Brain microvascular endothelial cell (primary cell): ENCODE measurements around the gene IL1R1.

Source experiments
- DNase-seq: peaks from one replicate; pipeline ENCODE4 v3.0.0-alpha.2; 2020
- H3K27ac ChIP-seq: fragments of 250-450 bp; sonication (Bioruptor Pico); 2 replicates; pipeline ENCODE4 v1.5.1; 2020; ENCODE audit warnings: mild to moderate bottlenecking, moderate library complexity
- H3K27me3 ChIP-seq: fragments of 250-450 bp; sonication (Bioruptor Pico); replicated peaks from 2 replicates; pipeline ENCODE4 v1.5.1; 2020; ENCODE audit warnings: mild to moderate bottlenecking
- H3K36me3 ChIP-seq: fragments of 250-450 bp; sonication (Bioruptor Pico); replicated peaks from 2 replicates; pipeline ENCODE4 v1.5.1; 2020; ENCODE audit warnings: mild to moderate bottlenecking
- H3K4me3 ChIP-seq: 2 replicates; pipeline ENCODE4 v1.5.1; 2011; ENCODE audit warnings: low read depth, mild to moderate bottlenecking, control low read depth, low read length, moderate library complexity
- in situ Hi-C: cut with HindIII; loops from 2 replicates; pipeline ENCODE4 v1.10.0; 2017; ENCODE audit warnings: low sequenced_read_pairs, low pct_ligation_motif_present
- TF ChIP-seq, protein P1 (sequence below): IDR thresholded peaks from 2 replicates; pipeline ENCODE4 v1.5.1; 2011; ENCODE audit warnings: low read depth, mild to moderate bottlenecking, moderate library complexity, low read length, control low read depth, inconsistent platforms; ENCODE audit errors: missing control alignments

IL1R1 gene

DNA sequence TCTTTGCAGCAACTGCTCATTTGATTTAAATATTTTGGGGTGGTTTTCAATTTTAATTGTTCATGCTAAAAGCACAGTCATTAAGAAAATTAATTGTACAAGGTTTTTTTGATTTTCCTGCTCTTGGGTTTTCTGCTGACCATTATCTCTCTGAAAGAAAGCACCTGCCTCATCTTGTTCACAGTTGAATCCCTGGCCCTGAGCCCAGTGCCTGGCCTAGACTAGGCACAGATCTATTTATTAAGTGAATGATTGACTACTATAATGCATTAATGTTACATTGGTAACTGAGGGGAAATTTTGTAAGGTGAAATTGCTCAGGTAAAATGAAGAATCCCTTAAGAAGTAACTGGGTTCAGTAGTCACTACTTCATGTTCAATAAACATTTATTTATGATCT is 66.2 kb downstream of the IL1R1 start:
- no peak for DNase-seq
- no peaks in the 10 kb centered on the region for H3K27me3 ChIP-seq
- TF ChIP-seq, protein P1, sequence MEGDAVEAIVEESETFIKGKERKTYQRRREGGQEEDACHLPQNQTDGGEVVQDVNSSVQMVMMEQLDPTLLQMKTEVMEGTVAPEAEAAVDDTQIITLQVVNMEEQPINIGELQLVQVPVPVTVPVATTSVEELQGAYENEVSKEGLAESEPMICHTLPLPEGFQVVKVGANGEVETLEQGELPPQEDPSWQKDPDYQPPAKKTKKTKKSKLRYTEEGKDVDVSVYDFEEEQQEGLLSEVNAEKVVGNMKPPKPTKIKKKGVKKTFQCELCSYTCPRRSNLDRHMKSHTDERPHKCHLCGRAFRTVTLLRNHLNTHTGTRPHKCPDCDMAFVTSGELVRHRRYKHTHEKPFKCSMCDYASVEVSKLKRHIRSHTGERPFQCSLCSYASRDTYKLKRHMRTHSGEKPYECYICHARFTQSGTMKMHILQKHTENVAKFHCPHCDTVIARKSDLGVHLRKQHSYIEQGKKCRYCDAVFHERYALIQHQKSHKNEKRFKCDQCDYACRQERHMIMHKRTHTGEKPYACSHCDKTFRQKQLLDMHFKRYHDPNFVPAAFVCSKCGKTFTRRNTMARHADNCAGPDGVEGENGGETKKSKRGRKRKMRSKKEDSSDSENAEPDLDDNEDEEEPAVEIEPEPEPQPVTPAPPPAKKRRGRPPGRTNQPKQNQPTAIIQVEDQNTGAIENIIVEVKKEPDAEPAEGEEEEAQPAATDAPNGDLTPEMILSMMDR = no peak
- no peaks in the 10 kb centered on the region for H3K36me3 ChIP-seq
- in situ Hi-C loops = no loop called here
- H3K27ac ChIP-seq = no peak overlapping the region
- no peak overlapping the region for H3K4me3 ChIP-seq

DNA sequence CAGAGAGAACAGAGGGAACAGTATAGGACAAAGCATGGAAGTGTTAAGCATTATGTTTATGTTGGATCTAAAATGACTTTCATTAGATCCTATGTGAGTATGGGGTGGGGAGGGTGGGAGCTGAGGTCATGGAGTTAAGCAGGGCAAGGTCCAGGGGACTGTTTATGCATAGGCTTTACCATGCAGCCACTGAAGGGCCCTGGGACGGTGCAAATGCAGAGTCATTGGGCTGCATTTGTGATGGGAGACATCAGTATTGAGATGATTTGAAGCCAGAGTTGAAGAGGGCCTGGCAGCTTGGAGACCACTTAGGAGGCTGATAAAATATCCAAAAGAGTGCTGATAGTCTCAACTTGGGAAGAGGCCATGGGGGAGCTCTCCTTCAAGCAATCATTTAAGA is 66.9 kb downstream of the IL1R1 start:
- Histone ChIP-seq H3K27ac (no peak overlapping the region), H3K36me3 (no peaks in the 10 kb centered on the region), H3K4me3 (no peak overlapping the region), H3K27me3 (no peaks in the 10 kb centered on the region)
- TF ChIP-seq, protein P1 = no peak
- in situ Hi-C loops = no loop called here
- no peak for DNase-seq

DNA sequence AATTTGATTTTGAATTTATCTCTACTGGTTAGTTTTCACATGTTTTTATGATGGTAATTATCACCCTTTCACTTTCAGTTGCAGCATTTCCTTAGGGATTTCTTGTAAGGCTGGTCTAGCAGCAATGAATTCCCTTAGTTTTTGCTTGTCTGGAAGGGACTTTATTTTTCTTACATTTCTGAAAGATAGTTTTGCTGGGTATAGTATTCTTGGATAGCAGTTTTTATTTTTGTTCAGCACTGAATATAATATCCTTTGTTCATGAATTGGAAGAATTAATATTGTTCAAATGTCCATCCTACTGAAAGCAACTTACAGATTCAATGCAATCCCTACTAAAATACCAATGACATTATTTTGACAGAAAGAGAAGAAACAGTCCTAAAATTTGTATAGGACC is 74.5 kb downstream of the IL1R1 start:
- Histone ChIP-seq H3K27ac (no peak overlapping the region), H3K27me3 (no peaks in the 10 kb centered on the region), H3K4me3 (no peak overlapping the region), H3K36me3 (no peaks in the 10 kb centered on the region)
- TF ChIP-seq, protein P1 = no peak
- in situ Hi-C loops = no loop called here
- DNase-seq = no peak

DNA sequence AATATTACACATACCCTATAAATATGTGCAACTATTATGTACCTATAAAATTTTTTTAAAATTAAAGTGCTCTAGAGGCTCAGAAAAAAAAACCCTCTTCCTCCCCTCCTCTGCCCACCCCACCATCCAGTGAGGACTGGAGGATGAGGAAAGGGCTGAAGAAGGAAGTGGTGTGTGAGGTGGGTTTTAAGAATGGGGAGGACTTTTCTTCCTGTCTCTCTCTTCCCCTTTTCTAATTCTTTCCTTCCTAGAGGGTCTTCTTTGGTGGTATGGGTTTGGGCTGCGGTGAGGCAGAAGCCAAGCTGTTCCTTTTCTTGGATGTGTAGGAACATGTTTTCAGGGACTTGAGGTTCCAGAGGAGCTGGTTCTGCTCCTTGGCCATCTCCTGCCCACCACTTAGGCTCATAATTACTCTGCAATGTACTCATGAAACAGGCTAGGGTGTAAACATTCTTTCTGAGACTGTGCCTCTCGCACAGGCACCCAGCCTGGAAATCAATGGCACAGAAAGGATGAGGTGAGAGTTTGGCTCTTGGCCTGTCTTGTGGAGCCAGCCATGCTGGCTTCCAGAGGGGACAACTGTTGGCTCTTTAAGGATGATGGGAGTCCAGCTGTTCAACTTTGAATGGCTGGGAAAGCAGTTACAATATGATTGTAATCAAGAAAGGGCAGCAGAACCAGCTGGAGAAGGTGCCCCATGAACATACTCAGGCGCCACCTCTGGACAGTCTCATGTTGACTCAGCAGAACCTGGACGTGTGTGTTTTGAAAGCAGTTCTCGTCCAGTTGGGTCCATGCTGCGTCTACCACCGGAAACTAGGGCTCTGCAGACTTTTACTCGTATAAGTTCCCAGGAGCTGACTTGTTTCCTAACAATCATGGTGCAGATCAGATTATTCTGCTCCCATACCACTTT is 82.5 kb downstream of the IL1R1 start:
- in situ Hi-C loops = no loop called here
- Histone ChIP-seq H3K36me3 (no peaks in the 10 kb centered on the region), H3K27me3 (no peaks in the 10 kb centered on the region), H3K27ac (no peak overlapping the region), H3K4me3 (no peak overlapping the region)
- TF ChIP-seq, protein P1 = no peak
- DNase-seq = no peak

DNA sequence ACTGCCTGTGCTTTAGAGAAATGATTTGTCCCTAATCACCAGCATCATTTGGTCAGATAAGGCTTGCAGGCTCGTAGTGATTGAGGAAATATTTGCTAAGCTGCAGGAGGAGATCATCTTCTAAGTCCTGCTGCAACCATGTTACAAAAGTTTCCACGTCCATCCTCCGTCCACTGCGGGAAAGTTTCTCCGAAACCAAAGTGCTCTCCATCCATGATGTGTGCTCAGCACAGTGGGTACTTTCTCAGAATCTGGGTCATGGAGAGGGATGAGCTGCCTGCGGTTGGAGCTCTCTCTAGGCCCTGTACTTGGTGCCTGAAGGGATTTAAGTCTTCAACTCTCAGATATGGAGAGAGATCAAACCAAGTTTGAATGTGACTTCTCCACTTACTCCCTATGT is 83.6 kb downstream of the IL1R1 start:
- Histone ChIP-seq H3K27ac (no peak overlapping the region), H3K4me3 (no peak overlapping the region), H3K36me3 (no peaks in the 10 kb centered on the region), H3K27me3 (no peaks in the 10 kb centered on the region)
- TF ChIP-seq, protein P1 = no peak
- in situ Hi-C loops = no loop called here
- DNase-seq = no peak
